Thoracic aorta (tissue), 2 donors: ENCODE results near the gene NKX1-2. TPM values are rescaled to one million over a fixed set of nuclear protein-coding genes. Genes with fewer than 3 reads are reported as not detected.

Experiments
- ATAC-seq: fragments of 150-250 bp; one replicate; pipeline ENCODE4 v1.8.0; 2017; ENCODE audit warnings: low read depth; ENCODE audit not compliant: insufficient number of reproducible peaks, low FRiP score
- DNase-seq: peaks from one replicate; pipeline ENCODE4 v3.0.0-alpha.2; 2020; ENCODE audit warnings: low spot score
- H3K27ac ChIP-seq, 2 donors: fragments of 200-600 bp; sonication (generic); 1 replicate in 1 of 2; 2 replicates in 1 of 2; pipeline ENCODE4 v1.5.1; 2016; ENCODE audit warnings: mild to moderate bottlenecking in 2 of 2, moderate library complexity in 2 of 2
- H3K27me3 ChIP-seq: fragments of 200-600 bp; sonication (generic); replicated peaks from 2 replicates; pipeline ENCODE4 v1.6.0; 2016; ENCODE audit warnings: mild to moderate bottlenecking; ENCODE audit not compliant: insufficient read depth
- H3K36me3 ChIP-seq: fragments of 200-600 bp; sonication (generic); one replicate; pipeline ENCODE4 v1.5.1; 2016
- H3K4me1 ChIP-seq, 2 donors: fragments of 200-600 bp; sonication (generic); 1 replicate in 1 of 2; 2 replicates in 1 of 2; pipeline versions ENCODE4 v1.5.1 to v1.6.0; 2016; ENCODE audit warnings: low read depth in 2 of 2, mild to moderate bottlenecking in 1 of 2; ENCODE audit not compliant: control insufficient read depth in 1 of 2
- H3K4me3 ChIP-seq: fragments of 200-600 bp; sonication (generic); 2 replicates; pipeline ENCODE4 v1.5.1; 2016; ENCODE audit warnings: mild to moderate bottlenecking
- H3K9me3 ChIP-seq: fragments of 200-600 bp; sonication (generic); 2 replicates; pipeline ENCODE4 v1.5.1; 2016
- total RNA-seq, 2 donors: library from RNA; depleted of rRNA; stranded (reverse); fragments of >200 nt; gene quantifications; one replicate each; pipeline versions ENCODE4 v1.1.0 to v1.2.3, GENCODE V29; 2016
- TF ChIP-seq, protein P1 (sequence below): fragments of 200-600 bp; sonication (generic); IDR thresholded peaks from one replicate; pipeline ENCODE4 v1.5.1; 2019; ENCODE audit warnings: antibody characterized with exemption

Gene NKX1-2
- total RNA-seq, 2 donors from 2014 or later, result not detected

DNA sequence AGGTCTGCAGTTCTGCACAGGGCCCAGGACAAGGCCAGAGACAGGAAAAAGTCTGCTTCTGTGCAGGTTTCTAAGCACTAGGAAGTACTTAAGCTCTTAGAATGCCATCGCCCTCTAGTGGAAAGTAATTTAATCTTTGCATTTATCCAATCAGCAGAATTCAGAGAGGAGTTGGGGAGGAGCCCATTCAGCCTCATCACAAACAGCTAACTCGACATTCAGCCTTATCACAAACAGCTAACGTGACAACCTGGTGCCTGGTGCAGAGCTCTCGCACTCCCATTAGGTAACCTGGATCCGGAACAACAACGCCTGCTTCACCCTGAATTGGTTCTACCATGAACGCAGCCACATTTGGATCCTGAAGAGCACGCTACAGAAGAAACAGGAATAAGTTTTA is 46.3 kb downstream of the NKX1-2 start:
- no peak overlapping the region for H3K4me3 ChIP-seq
- H3K36me3 ChIP-seq, result peaks cover 56% of the 10 kb centered on the region
- no peaks in the 10 kb centered on the region for H3K9me3 ChIP-seq
- H3K27ac ChIP-seq, result no peak overlapping the region
- H3K4me1 ChIP-seq, result no peaks in the 10 kb centered on the region
- TF ChIP-seq, protein P1, sequence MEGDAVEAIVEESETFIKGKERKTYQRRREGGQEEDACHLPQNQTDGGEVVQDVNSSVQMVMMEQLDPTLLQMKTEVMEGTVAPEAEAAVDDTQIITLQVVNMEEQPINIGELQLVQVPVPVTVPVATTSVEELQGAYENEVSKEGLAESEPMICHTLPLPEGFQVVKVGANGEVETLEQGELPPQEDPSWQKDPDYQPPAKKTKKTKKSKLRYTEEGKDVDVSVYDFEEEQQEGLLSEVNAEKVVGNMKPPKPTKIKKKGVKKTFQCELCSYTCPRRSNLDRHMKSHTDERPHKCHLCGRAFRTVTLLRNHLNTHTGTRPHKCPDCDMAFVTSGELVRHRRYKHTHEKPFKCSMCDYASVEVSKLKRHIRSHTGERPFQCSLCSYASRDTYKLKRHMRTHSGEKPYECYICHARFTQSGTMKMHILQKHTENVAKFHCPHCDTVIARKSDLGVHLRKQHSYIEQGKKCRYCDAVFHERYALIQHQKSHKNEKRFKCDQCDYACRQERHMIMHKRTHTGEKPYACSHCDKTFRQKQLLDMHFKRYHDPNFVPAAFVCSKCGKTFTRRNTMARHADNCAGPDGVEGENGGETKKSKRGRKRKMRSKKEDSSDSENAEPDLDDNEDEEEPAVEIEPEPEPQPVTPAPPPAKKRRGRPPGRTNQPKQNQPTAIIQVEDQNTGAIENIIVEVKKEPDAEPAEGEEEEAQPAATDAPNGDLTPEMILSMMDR, result peak; percentile 37
- ATAC-seq (no peak), DNase-seq (no peak)
- H3K27me3 ChIP-seq, result no peaks in the 10 kb centered on the region

DNA sequence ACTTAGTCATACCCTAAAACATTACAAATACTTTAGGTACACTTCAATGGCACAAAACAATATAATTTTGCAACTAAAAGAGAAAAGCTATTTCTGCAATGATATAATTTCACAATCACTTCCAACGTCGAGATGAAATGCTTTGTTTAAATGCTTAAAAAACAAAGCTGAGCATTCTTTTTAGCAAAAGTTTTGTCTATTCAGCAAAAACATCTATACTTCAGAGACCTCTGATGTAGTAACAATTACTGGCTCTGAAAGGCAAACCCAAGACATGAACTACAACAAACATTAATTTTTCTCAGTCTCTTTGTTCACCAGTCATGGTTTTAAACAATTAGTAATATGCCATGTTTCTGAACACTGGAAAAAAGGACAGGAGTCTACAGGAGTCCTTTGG is 47.6 kb downstream of the NKX1-2 start:
- DNase-seq (no peak), ATAC-seq (no peak)
- no peak overlapping the region for H3K4me3 ChIP-seq
- H3K9me3 ChIP-seq, result no peaks in the 10 kb centered on the region
- peaks cover 64% of the 10 kb centered on the region for H3K36me3 ChIP-seq
- TF ChIP-seq, protein P1, result no peak
- no peaks in the 10 kb centered on the region for H3K27me3 ChIP-seq
- no peaks in the 10 kb centered on the region for H3K4me1 ChIP-seq
- no peak overlapping the region for H3K27ac ChIP-seq

DNA sequence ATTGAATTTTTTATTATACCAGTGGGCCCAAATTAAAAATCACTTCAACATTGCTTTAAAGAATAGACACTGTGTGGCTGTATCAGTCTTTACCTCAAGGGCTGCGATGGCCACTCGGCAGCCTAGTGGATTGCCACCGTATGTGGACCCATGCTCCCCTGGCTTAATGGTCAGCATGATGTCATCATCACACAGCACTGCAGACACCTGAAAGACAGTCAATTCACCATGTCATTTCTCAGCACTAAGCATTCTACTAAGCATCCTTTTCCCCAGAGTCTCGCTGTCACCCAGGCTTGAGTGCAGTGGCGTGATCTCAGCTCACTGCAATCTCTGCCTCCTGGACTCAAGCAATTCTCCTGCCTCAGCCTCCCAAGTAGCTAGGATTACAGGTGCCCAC is 48.2 kb downstream of the NKX1-2 start:
- H3K36me3 ChIP-seq, result peaks cover 63% of the 10 kb centered on the region
- no peak overlapping the region for H3K27ac ChIP-seq
- TF ChIP-seq, protein P1, result no peak
- ATAC-seq (no peak), DNase-seq (no peak)
- no peaks in the 10 kb centered on the region for H3K9me3 ChIP-seq
- H3K27me3 ChIP-seq, result no peaks in the 10 kb centered on the region
- no peaks in the 10 kb centered on the region for H3K4me1 ChIP-seq
- H3K4me3 ChIP-seq, result no peak overlapping the region

Other genes with a start within 250 kb of the NKX1-2 start
- gene OAT, start 31.1 kb downstream of the NKX1-2 start, total RNA-seq, result 10 to 100 TPM; 74.5 to 83.7 TPM
- 10 to 100 TPM in 1 of 2 donors, 1 to 10 TPM in 1; 7.2 to 24.1 TPM for gene LHPP, start 11.8 kb upstream of the NKX1-2 start, total RNA-seq